BE2C (cell line): ENCODE data around the gene SMIM10L2A.
"Not testable (repeated sequence)": the region's sequence is repeated elsewhere in the genome, so short reads cannot be mapped to it uniquely, and the experiment has no call there.

Experiments
- DNase-seq: peaks from one replicate; pipeline ENCODE4 v3.0.0-alpha.2; 2020
- H3K27me3 ChIP-seq: fragments of 250-450 bp; sonication (Bioruptor Pico); 2 replicates; pipeline ENCODE4 v1.5.1; 2020; ENCODE audit warnings: mild to moderate bottlenecking
- H3K36me3 ChIP-seq: fragments of 250-450 bp; sonication (Bioruptor Pico); 2 replicates; pipeline ENCODE4 v1.5.1; 2020; ENCODE audit warnings: mild to moderate bottlenecking
- H3K4me1 ChIP-seq: fragments of 250-450 bp; sonication (Bioruptor Pico); 2 replicates; pipeline ENCODE4 v1.5.1; 2020
- H3K4me3 ChIP-seq: 2 replicates; pipeline ENCODE4 v1.5.1; 2011; ENCODE audit warnings: low read depth, low read length
- H3K9me3 ChIP-seq: fragments of 250-450 bp; sonication (Bioruptor Pico); 2 replicates; pipeline ENCODE4 v1.5.1; 2020
- TF ChIP-seq, protein P1 (sequence below): IDR thresholded peaks from 2 replicates; pipeline ENCODE4 v1.5.1; 2012; ENCODE audit warnings: mild to moderate bottlenecking, low read depth, low read length

Gene SMIM10L2A

DNA sequence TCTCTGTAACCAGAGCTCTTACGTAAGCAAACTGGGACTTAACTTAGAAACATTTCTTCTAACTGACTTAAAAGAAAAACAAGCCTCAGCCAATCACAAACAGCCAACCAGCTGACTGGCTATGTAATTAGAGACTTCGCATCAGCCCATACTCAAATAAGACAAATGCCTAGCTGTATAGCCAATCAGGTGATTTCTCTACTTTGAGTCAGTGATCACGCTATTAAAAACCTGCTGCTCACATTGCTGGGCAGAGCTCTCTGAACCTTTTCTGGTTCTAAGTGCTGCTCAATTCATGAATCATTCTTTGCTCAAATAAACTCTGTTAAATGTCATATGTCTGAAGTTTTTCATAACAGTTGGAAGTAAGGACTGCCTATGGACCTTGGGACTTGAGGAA, 9.9 kb upstream of the SMIM10L2A start:
- Histone ChIP-seq H3K27me3 (no peaks in the 10 kb centered on the region), H3K4me3 (no peak overlapping the region), H3K4me1 (no peaks in the 10 kb centered on the region), H3K36me3 (no peaks in the 10 kb centered on the region), H3K9me3 (no peaks in the 10 kb centered on the region)
- TF ChIP-seq, protein P1, sequence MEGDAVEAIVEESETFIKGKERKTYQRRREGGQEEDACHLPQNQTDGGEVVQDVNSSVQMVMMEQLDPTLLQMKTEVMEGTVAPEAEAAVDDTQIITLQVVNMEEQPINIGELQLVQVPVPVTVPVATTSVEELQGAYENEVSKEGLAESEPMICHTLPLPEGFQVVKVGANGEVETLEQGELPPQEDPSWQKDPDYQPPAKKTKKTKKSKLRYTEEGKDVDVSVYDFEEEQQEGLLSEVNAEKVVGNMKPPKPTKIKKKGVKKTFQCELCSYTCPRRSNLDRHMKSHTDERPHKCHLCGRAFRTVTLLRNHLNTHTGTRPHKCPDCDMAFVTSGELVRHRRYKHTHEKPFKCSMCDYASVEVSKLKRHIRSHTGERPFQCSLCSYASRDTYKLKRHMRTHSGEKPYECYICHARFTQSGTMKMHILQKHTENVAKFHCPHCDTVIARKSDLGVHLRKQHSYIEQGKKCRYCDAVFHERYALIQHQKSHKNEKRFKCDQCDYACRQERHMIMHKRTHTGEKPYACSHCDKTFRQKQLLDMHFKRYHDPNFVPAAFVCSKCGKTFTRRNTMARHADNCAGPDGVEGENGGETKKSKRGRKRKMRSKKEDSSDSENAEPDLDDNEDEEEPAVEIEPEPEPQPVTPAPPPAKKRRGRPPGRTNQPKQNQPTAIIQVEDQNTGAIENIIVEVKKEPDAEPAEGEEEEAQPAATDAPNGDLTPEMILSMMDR, result no peak
- DNase-seq, result no peak

DNA sequence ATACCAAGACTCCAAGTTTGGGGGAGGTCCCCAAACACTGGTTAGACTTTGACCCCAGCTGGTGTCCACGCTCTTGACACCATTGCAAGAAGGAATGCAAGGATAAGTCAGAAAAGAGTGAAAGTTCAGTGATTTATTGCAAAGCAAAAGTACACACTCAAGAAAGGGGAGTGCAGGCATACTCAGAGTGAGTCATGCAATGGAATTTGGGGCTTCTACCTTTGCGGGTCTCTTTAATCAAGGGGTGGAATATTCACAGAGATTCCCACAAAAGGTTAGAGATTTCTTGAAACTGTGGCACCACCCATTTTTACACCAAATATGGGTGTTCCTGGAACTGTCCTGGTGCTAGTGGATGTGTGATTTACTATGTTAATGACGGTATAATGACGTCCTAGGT, 5.2 kb upstream of the SMIM10L2A start:
- H3K4me1 ChIP-seq, result no peaks in the 10 kb centered on the region
- no peaks in the 10 kb centered on the region for H3K27me3 ChIP-seq
- DNase-seq, result no peak
- no peaks in the 10 kb centered on the region for H3K9me3 ChIP-seq
- no peak overlapping the region for H3K4me3 ChIP-seq
- TF ChIP-seq, protein P1, result no peak
- no peaks in the 10 kb centered on the region for H3K36me3 ChIP-seq

DNA sequence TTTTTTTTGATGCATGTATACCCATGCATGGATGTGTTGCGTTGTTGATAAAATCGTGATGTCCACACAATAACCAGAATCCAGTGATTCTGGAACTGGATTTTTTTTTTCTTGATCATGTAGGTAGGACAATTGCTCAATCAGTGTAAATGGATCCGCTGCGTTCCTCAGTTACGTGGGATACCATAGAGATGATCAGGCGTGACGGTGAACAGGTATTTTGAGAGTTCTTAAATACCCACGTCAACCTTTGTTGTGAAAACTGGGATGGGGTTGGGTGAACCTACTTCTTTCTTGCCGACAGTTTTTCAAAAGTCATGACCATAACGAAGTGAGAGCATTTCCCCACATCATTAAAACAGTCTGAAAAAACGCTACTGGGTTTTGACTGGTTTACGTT, 913 bp upstream of the SMIM10L2A start:
- Histone ChIP-seq H3K9me3 (no peaks in the 10 kb centered on the region), H3K27me3 (no peaks in the 10 kb centered on the region), H3K4me1 (no peaks in the 10 kb centered on the region), H3K36me3 (no peaks in the 10 kb centered on the region), H3K4me3 (no peak overlapping the region)
- TF ChIP-seq, protein P1, result no peak
- no peak for DNase-seq

DNA sequence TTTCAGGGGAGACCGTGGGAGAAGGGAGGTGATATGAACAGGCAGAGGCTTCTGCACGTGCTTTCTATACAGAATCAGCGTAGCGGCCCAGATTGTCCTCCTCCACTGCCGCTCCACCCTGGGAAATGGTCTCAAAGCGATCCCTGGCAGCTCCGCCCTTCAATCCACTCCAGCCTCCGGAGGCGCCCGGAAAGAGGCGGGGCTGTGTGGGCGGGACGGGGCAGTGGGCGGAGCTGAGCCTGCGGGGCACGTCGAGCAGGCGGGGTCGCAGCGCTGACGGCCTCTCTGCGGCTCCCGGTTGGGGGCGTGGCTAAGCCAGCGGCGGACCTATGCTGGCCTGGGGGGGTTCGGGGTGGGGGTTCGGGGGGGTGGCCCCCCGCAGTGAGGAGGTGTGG, 210 bp upstream of the SMIM10L2A start:
- TF ChIP-seq, protein P1, result no peak
- H3K9me3 ChIP-seq, result no peaks in the 10 kb centered on the region
- H3K27me3 ChIP-seq, result no peaks in the 10 kb centered on the region
- peak; percentile 88 for DNase-seq
- H3K4me3 ChIP-seq, result no peak overlapping the region
- H3K4me1 ChIP-seq, result no peaks in the 10 kb centered on the region
- H3K36me3 ChIP-seq, result no peaks in the 10 kb centered on the region

DNA sequence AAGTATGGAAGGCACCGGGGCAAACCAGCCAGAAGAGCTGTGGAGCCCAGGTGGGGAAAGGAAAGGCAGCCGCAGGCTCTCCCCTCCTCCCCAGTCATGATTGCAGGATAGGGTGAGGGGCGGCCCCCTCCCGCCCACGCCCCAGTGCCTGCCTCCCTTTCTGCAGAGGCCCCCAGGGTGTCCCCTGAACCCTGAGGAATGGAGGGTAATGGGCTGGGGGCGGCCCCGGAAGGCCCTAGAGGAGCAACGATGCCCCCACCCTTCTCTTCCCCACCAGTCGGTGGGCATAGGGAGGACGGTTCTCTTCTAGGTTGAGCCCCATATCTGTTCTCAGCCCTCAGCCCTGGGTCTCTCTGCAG, 1.0 kb downstream of the SMIM10L2A start:
- H3K4me1 ChIP-seq, DNase-seq, H3K36me3 ChIP-seq, H3K4me3 ChIP-seq, H3K27me3 ChIP-seq, H3K9me3 ChIP-seq: not testable (repeated sequence)

DNA sequence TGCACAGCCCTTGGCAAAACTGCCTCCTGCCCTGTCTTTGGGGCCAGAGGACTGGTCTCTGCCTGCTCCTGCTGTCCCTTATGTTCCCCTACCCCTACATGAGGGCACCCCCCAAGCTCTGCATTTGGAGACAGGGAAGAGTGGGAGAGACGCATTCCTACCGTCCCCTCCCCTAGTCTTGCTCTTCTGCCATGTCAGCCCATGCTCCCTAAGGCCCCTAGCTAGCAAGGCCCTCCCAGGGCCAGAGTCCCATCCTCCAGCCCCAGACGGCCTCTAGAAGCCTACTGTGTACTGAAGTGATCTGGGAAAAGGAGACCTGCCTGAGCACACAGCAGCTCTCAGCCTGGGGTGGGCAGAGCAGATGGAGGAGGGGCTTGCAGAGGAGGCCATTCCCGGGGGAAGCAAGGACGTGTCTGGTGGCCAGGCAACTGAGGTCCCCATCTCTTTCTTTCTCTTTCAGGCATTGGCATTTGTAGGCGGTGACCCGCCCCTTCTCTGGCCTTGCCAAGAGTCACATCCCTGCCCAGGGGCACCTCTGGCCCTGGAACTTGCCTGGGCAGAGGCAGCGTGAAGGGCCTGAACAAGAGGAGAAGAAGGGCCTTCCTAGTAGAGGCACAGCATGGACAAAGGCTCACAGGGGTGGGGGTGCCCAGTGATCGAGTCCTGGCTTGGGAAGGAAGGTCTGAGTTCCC, 1.6 kb downstream of the SMIM10L2A start:
- H3K4me1 ChIP-seq, DNase-seq, H3K9me3 ChIP-seq, H3K27me3 ChIP-seq, H3K36me3 ChIP-seq, H3K4me3 ChIP-seq: not testable (repeated sequence)

DNA sequence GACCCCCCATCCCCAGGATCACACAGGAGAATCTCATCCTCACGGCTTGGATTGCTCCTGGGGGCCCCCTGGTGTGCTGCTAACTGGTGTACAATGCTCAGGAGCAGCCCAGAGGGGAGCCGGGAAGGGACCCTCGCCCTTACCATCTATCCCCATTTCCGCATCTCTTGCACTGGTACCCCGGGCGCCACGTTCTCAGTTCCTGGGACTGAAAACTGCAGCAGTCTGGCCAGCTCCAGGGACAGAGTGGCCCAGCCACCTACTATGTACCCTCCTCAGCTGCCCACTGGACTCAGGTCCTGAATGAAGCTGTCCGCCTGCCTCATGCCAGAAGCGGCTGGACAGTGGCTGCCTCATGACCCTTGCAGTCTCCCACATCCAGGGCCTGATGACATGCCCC, 2.7 kb downstream of the SMIM10L2A start:
- Histone ChIP-seq H3K27me3 (no peaks in the 10 kb centered on the region), H3K4me3 (no peak overlapping the region), H3K36me3 (no peaks in the 10 kb centered on the region), H3K4me1 (no peaks in the 10 kb centered on the region), H3K9me3 (no peaks in the 10 kb centered on the region)
- DNase-seq, result no peak
- TF ChIP-seq, protein P1, result no peak
